Measurements from ENCODE around the gene BSG.
"Not testable (repeated sequence)": the region's sequence is repeated elsewhere in the genome, so short reads cannot be mapped to it uniquely, and the experiment has no call there.

The BSG gene

GRCh38 chr19:579111-579841, 6.9 kb downstream of the BSG start:
- Histone ChIP-seq H3K4me1 (peaks cover 36% of the 10 kb centered on the region), H3K9ac (no peak overlapping the region), H3K4me3 (no peak overlapping the region), H3K27ac (no peak overlapping the region), H3K9me3 (no peaks in the 10 kb centered on the region), H3K27me3 (no peaks in the 10 kb centered on the region), H3K4me2 (no peak overlapping the region), H4K20me1 (peaks cover 97% of the 10 kb centered on the region), H3K36me3 (peaks cover 82% of the 10 kb centered on the region)
- TF ChIP-seq Cebpa-rat (IDR thresholded peaks at IDR 0.05), result no peak

- Histone ChIP-seq H3K36me3 (peaks cover 82% of the 10 kb centered on the region), H3K9ac (no peak overlapping the region), H4K20me1 (peaks cover 97% of the 10 kb centered on the region)
Measured at GRCh38 chr19:579842-580155, 7.4 kb downstream of the BSG start.

GRCh38 chr19:580274-580835, 8.0 kb downstream of the BSG start:
- Histone ChIP-seq H3K27ac (no peak overlapping the region), H3K27me3 (no peaks in the 10 kb centered on the region), H3K4me3 (no peak overlapping the region), H3K9ac (no peak overlapping the region), H3K4me1 (peaks cover 31% of the 10 kb centered on the region), H3K36me3 (peaks cover 82% of the 10 kb centered on the region), H4K20me1 (peaks cover 97% of the 10 kb centered on the region), H3K9me3 (no peaks in the 10 kb centered on the region), H3K4me2 (no peak overlapping the region)
- TF ChIP-seq Cebpa-rat (IDR thresholded peaks at IDR 0.05), result no peak

More at GRCh38 chr19:579842-580155, 7.4 kb downstream of the BSG start:
- Histone ChIP-seq H3K9me3 (no peaks in the 10 kb centered on the region), H3K27ac (no peak overlapping the region), H3K4me2 (no peak overlapping the region), H3K27me3 (no peaks in the 10 kb centered on the region), H3K4me1 (peaks cover 35% of the 10 kb centered on the region), H3K4me3 (no peak overlapping the region)
- TF ChIP-seq Cebpa-rat (IDR thresholded peaks at IDR 0.05), result no peak

DNA sequence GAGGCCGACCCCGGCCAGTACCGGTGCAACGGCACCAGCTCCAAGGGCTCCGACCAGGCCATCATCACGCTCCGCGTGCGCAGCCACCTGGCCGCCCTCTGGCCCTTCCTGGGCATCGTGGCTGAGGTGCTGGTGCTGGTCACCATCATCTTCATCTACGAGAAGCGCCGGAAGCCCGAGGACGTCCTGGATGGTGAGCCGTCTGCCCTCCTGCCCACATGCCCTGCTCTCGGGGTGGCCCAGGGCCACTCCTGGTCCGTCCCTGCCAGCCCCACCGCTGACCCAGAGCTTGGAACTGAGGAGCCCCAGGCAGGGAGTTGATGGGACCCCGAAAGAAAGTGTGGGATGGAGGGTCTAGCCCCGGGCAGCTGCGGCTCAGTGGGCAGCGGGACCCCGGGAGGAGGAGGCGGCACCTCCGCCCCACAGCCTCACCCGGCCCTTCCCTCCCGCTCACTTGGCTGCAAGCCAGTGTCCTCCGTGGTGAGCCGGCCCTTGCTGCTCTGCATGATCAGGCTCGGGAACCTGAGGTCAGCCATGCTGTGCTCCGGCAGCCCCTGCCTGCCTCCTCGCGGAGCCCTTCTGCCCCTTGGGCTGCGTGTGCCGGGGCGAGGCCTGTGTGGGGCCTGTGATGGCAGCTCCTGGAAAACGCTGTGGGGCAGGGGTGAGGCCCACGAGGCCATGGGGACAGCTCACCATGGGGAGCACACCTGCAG, 9.2 kb downstream of the BSG start:
- Histone ChIP-seq H3K27me3 (no peaks in the 10 kb centered on the region; the same call in 1 of the 2 replicates), H3K9ac (no peak overlapping the region), H3K36me3 (peaks cover 75% of the 10 kb centered on the region), H3K9me3 (no peaks in the 10 kb centered on the region), H3K4me1 (peaks cover 20% of the 10 kb centered on the region), H3K27ac (no peak overlapping the region), H3K4me2 (no peak overlapping the region), H4K20me1 (peaks cover 97% of the 10 kb centered on the region), H3K4me3 (no peak overlapping the region)
- TF ChIP-seq Cebpa-rat (IDR thresholded peaks at IDR 0.05), result no peak

GRCh38 chr19:582497-583197, 10.3 kb downstream of the BSG start:
- peaks cover 90% of the 10 kb centered on the region for H4K20me1 ChIP-seq
- H3K27me3 ChIP-seq, result peaks cover under 1% of the 10 kb centered on the region; the same call in 1 of the 2 replicates
- H3K4me3 ChIP-seq, result no peak overlapping the region
- H3K4me1 ChIP-seq, result peaks cover 14% of the 10 kb centered on the region
- no peak overlapping the region for H3K4me2 ChIP-seq
- no peak for TF ChIP-seq Cebpa-rat (IDR thresholded peaks at IDR 0.05)
- H3K9me3 ChIP-seq, result no peaks in the 10 kb centered on the region
- no peak overlapping the region for H3K9ac ChIP-seq
- peaks cover 64% of the 10 kb centered on the region for H3K36me3 ChIP-seq
- H3K27ac ChIP-seq, result no peak overlapping the region

- no peak overlapping the region for H3K4me2 ChIP-seq
- H4K20me1 ChIP-seq, result peaks cover 90% of the 10 kb centered on the region
- no peaks in the 10 kb centered on the region for H3K9me3 ChIP-seq
- no peak for TF ChIP-seq Cebpa-rat (IDR thresholded peaks at IDR 0.05)
- no peak overlapping the region for H3K9ac ChIP-seq
- H3K4me1 ChIP-seq, result peaks cover 22% of the 10 kb centered on the region
- peaks cover 8% of the 10 kb centered on the region for H3K27me3 ChIP-seq
- peaks cover 56% of the 10 kb centered on the region for H3K36me3 ChIP-seq
- no peak overlapping the region for H3K4me3 ChIP-seq
- H3K27ac ChIP-seq, result no peak overlapping the region
Measured at GRCh38 chr19:583198-583967, 11.0 kb downstream of the BSG start.

DNA sequence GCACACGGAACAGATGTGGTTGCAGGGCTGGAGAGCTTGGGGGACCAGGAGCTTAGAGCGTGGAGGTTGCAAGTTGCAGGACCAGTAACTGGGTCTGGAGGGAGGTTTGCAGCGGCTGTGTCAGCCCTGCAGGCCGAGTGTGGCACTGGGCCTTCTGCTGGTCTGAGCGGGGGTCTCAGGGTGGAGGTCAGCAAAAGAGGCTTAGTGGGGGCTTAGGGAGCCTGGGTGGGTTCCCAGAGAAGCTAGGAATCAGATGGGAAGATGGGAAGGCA, 11.5 kb downstream of the BSG start:
- Histone ChIP-seq H4K20me1 (peaks cover 90% of the 10 kb centered on the region), H3K4me1 (peaks cover 27% of the 10 kb centered on the region), H3K36me3 (peaks cover 51% of the 10 kb centered on the region), H3K9me3 (no peaks in the 10 kb centered on the region), H3K4me3 (no peak overlapping the region), H3K9ac (no peak overlapping the region), H3K27me3 (peaks cover 13% of the 10 kb centered on the region), H3K4me2 (peak overlapping the region; percentile 17; the same call in 1 of the 2 replicates), H3K27ac (no peak overlapping the region)
- no peak for TF ChIP-seq Cebpa-rat (IDR thresholded peaks at IDR 0.05)

- H3K27ac ChIP-seq, result no peak overlapping the region
- H3K36me3 ChIP-seq, result peaks cover 46% of the 10 kb centered on the region
- TF ChIP-seq Cebpa-rat (IDR thresholded peaks at IDR 0.05), result no peak
- peaks cover 19% of the 10 kb centered on the region for H3K27me3 ChIP-seq
- H4K20me1 ChIP-seq, result peaks cover 90% of the 10 kb centered on the region
- H3K9ac ChIP-seq, result no peak overlapping the region
- H3K4me3 ChIP-seq, result no peak overlapping the region
- H3K4me2 ChIP-seq, result peak overlapping the region; percentile 17; the same call in 1 of the 2 replicates
- H3K9me3 ChIP-seq, result no peaks in the 10 kb centered on the region
- H3K4me1 ChIP-seq, result peaks cover 32% of the 10 kb centered on the region
Measured at GRCh38 chr19:584240-585001, 12.0 kb downstream of the BSG start.

DNA sequence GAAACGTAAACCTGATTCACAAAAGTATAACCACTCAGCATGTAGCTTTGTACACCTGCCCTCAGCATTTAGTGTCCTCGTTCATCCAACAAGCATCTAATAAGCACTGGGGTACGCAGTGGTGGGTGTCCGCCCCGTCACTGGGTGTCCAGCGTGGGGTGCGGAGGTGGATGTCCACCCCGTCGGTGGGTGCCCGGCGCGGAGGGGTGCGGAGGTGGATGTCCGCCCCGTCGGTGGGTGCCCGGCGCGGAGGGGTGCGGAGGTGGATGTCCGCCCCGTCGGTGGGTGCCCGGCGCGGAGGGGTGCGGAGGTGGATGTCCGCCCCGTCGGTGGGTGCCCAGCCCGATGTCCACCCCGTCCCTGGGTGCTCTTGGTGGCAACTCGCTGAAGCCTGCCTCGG, 12.8 kb downstream of the BSG start:
- H3K36me3 ChIP-seq, result peaks cover 39% of the 10 kb centered on the region
- H3K4me1 ChIP-seq, result peaks cover 32% of the 10 kb centered on the region
- H3K4me3 ChIP-seq, H3K9ac ChIP-seq, H3K27ac ChIP-seq, H3K4me2 ChIP-seq, H3K9me3 ChIP-seq: not testable (repeated sequence)
- peaks cover 83% of the 10 kb centered on the region for H4K20me1 ChIP-seq
- peaks cover 23% of the 10 kb centered on the region for H3K27me3 ChIP-seq

All from BLaER1 (cell line).